NCI-H1417 treated with DMSO at 0.1 percent for 48 hours (cell line): ENCODE results near the gene PTPN13.
"Not testable (repeated sequence)": the region's sequence is repeated elsewhere in the genome, so short reads cannot be mapped to it uniquely, and the experiment has no call there.

Source experiments
- DNase-seq: peaks from one replicate; lab custom pipeline; 2025; lab: John Stamatoyannopoulos, UW

PTPN13 gene

GRCh38 chr4:86644892-86645291 is 50.8 kb downstream of the PTPN13 start:
- no peak for DNase-seq

- no peak for DNase-seq
Measured at GRCh38 chr4:86652332-86652932, 58.3 kb downstream of the PTPN13 start.

- DNase-seq = no peak
Measured at GRCh38 chr4:86653237-86653865, 59.2 kb downstream of the PTPN13 start.

GRCh38 chr4:86656781-86657180 is 62.7 kb downstream of the PTPN13 start:
- not testable (repeated sequence) for DNase-seq

GRCh38 chr4:86657382-86657781 is 63.3 kb downstream of the PTPN13 start:
- no peak for DNase-seq

- no peak for DNase-seq
Measured at GRCh38 chr4:86657910-86658309, 63.8 kb downstream of the PTPN13 start.

- no peak for DNase-seq
Measured at GRCh38 chr4:86660401-86660800, 66.3 kb downstream of the PTPN13 start.

- DNase-seq = no peak
Measured at GRCh38 chr4:86661006-86661405, 66.9 kb downstream of the PTPN13 start.

- no peak for DNase-seq
Measured at GRCh38 chr4:86661418-86661817, 67.3 kb downstream of the PTPN13 start.

- DNase-seq = no peak
Measured at GRCh38 chr4:86664959-86665358, 70.8 kb downstream of the PTPN13 start.

GRCh38 chr4:86670298-86670697 is 76.2 kb downstream of the PTPN13 start:
- DNase-seq = no peak

GRCh38 chr4:86670756-86671155 is 76.6 kb downstream of the PTPN13 start:
- no peak for DNase-seq

GRCh38 chr4:86675548-86675947 is 81.4 kb downstream of the PTPN13 start:
- DNase-seq = no peak

- DNase-seq = no peak
Measured at GRCh38 chr4:86678796-86679195, 84.7 kb downstream of the PTPN13 start.

GRCh38 chr4:86679441-86679840 is 85.3 kb downstream of the PTPN13 start:
- no peak for DNase-seq

GRCh38 chr4:86683167-86683566 is 89.1 kb downstream of the PTPN13 start:
- DNase-seq = no peak

GRCh38 chr4:86683983-86684382 is 89.9 kb downstream of the PTPN13 start:
- DNase-seq = no peak

- no peak for DNase-seq
Measured at GRCh38 chr4:86685401-86685800, 91.3 kb downstream of the PTPN13 start.

- no peak for DNase-seq
Measured at GRCh38 chr4:86686741-86687140, 92.6 kb downstream of the PTPN13 start.

GRCh38 chr4:86688026-86688425 is 93.9 kb downstream of the PTPN13 start:
- no peak for DNase-seq

GRCh38 chr4:86704601-86705000 is 110.5 kb downstream of the PTPN13 start:
- no peak for DNase-seq

GRCh38 chr4:86706923-86707597 is 112.9 kb downstream of the PTPN13 start:
- no peak for DNase-seq

- DNase-seq = no peak
Measured at GRCh38 chr4:86717651-86718050, 123.5 kb downstream of the PTPN13 start.

- peak; percentile 75 for DNase-seq
Measured at GRCh38 chr4:86718152-86718551, 124.0 kb downstream of the PTPN13 start.
